SK-N-MC (cell line): ENCODE results near the gene PCK2.

Source experiments
- DNase-seq: peaks from one replicate; pipeline ENCODE4 v3.0.0-alpha.2; 2011; ENCODE audit warnings: low read depth, low spot score
- H3K27ac ChIP-seq: fragments of 200-600 bp; sonication (generic); 2 replicates; pipeline ENCODE4 v1.5.1; 2016; ENCODE audit warnings: mixed run types
- H3K36me3 ChIP-seq: fragments of 200-600 bp; sonication (generic); 2 replicates; pipeline ENCODE4 v1.6.1; 2017; ENCODE audit warnings: antibody characterized with exemption, low read length, mixed read lengths; ENCODE audit not compliant: insufficient read depth
- H3K4me3 ChIP-seq: fragments of 200-600 bp; sonication (generic); 2 replicates; pipeline ENCODE4 v1.5.1; 2016
- H3K9ac ChIP-seq: fragments of 200-600 bp; sonication (generic); 2 replicates; pipeline ENCODE4 v1.8.0; 2017; ENCODE audit warnings: mixed run types, mixed read lengths; ENCODE audit not compliant: insufficient read length
- H3K9me3 ChIP-seq: fragments of 200-600 bp; sonication (generic); 2 replicates; pipeline ENCODE4 v1.6.1; 2017; ENCODE audit warnings: low read depth, mild to moderate bottlenecking, antibody characterized with exemption, low read length, moderate library complexity, mixed read lengths
- EZH2 ChIP-seq: fragments of 200-600 bp; sonication (generic); IDR thresholded peaks from one replicate; pipeline ENCODE4 v1.6.1; 2017; ENCODE audit warnings: antibody characterized with exemption
- FOXP2 ChIP-seq: optimal IDR thresholded peaks from 2 replicates; pipeline ENCODE3; 2011; ENCODE audit warnings: mild to moderate bottlenecking, moderate library complexity; ENCODE audit not compliant: insufficient read depth; ENCODE audit errors: extremely low read length, control extremely low read depth
- POLR2AphosphoS5 ChIP-seq: IDR thresholded peaks from 2 replicates; pipeline ENCODE4 v1.6.1; 2012; ENCODE audit warnings: mild to moderate bottlenecking, low read depth, low read length, borderline replicate concordance

PCK2 gene

GRCh38 chr14:24054324-24054641 lies 39.8 kb upstream of the PCK2 start:
- H3K9ac ChIP-seq = no peak overlapping the region
- TF ChIP-seq FOXP2 = no peak
- TF ChIP-seq EZH2 = no peak
- no peak for TF ChIP-seq POLR2AphosphoS5
- no peaks in the 10 kb centered on the region for H3K9me3 ChIP-seq
- no peak overlapping the region for H3K27ac ChIP-seq
- H3K4me3 ChIP-seq = no peak overlapping the region
- no peaks in the 10 kb centered on the region for H3K36me3 ChIP-seq
- no peak for DNase-seq

DNA sequence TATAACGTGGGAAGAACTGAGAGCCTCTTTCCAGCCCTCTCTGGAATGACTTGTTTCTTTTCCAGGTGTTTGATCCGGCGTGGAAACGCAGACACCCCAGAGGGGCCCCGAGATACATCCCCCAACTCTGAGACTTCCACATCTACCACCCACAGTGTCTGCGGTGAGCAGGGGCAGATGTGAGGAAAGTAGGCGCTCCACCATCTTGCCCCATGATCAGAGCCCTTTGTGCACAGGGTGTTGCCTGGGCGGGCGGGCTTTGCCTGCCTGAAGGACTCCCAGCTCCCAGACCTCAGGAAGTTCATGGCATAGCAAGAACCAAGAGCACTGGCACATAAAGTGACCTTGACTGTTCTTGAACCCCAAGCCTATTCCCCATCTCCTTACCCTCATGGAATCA lies 39.5 kb upstream of the PCK2 start:
- no peak overlapping the region for H3K27ac ChIP-seq
- no peak overlapping the region for H3K9ac ChIP-seq
- no peak overlapping the region for H3K4me3 ChIP-seq
- DNase-seq = no peak
- TF ChIP-seq EZH2 (no peak), POLR2AphosphoS5 (no peak), FOXP2 (no peak)
- H3K36me3 ChIP-seq = no peaks in the 10 kb centered on the region
- H3K9me3 ChIP-seq = no peaks in the 10 kb centered on the region

- H3K27ac ChIP-seq = no peak overlapping the region
- TF ChIP-seq POLR2AphosphoS5 (no peak), EZH2 (no peak)
- no peak for DNase-seq
- no peak overlapping the region for H3K4me3 ChIP-seq
- no peaks in the 10 kb centered on the region for H3K9me3 ChIP-seq
- no peaks in the 10 kb centered on the region for H3K36me3 ChIP-seq
- H3K9ac ChIP-seq = no peak overlapping the region
These were observed 37.9 kb upstream of the PCK2 start for GRCh38 chr14:24055971-24056799.

- H3K9ac ChIP-seq = no peak overlapping the region
- H3K9me3 ChIP-seq = no peaks in the 10 kb centered on the region
- H3K36me3 ChIP-seq = no peaks in the 10 kb centered on the region
- DNase-seq = no peak
- TF ChIP-seq FOXP2 (no peak), POLR2AphosphoS5 (no peak), EZH2 (no peak)
- no peak overlapping the region for H3K4me3 ChIP-seq
- no peak overlapping the region for H3K27ac ChIP-seq
These were observed 37.3 kb upstream of the PCK2 start for GRCh38 chr14:24056800-24057184.

DNA sequence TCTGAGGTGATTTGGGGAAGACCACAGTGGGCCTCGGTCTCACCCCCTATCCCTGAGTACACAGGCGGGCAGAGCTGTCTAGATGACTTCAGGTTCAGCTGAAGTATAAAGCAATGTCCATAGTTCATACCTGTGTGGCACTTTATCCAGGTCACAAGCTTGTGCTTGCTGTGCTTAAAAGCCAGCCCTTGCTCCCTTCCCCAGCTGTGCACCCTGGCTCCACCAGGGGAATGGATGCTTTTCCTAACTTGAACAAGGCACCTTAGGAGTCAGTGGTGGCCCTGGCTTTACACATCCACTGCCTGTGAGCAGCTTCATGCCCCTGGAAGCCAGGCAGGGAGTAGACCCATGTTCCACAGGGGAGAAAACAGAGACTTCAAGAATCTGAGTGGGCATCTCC lies 36.8 kb upstream of the PCK2 start:
- DNase-seq = no peak
- no peak for TF ChIP-seq FOXP2
- no peak for TF ChIP-seq POLR2AphosphoS5
- no peak for TF ChIP-seq EZH2
- Histone ChIP-seq H3K4me3 (no peak overlapping the region), H3K9ac (no peak overlapping the region), H3K9me3 (no peaks in the 10 kb centered on the region), H3K36me3 (no peaks in the 10 kb centered on the region), H3K27ac (no peak overlapping the region)

DNA sequence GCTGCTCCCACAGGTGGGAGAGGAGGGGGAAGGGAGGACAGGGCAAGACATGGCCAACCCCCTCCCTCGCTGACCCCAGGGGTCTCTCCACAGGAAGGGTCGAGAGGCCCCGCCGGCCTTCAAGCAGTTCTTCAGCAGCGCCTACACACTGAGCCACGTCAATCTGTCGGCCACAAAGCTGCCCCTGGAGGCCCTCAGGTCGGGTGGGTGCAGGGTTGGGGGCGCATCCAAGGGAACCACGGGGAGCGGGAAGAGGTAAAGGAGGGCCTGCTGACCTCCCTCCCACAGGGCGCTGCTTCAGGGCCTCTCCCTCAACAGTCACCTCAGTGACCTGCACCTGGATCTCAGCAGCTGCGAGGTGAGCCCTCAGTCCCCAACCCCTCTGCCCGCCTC lies 36.2 kb upstream of the PCK2 start:
- H3K27ac ChIP-seq = no peak overlapping the region
- no peak for TF ChIP-seq FOXP2
- TF ChIP-seq EZH2 = no peak
- no peak for TF ChIP-seq POLR2AphosphoS5
- H3K9ac ChIP-seq = no peak overlapping the region
- no peak overlapping the region for H3K4me3 ChIP-seq
- no peak for DNase-seq
- no peaks in the 10 kb centered on the region for H3K9me3 ChIP-seq
- no peaks in the 10 kb centered on the region for H3K36me3 ChIP-seq

- H3K36me3 ChIP-seq = no peaks in the 10 kb centered on the region
- no peak overlapping the region for H3K4me3 ChIP-seq
- no peaks in the 10 kb centered on the region for H3K9me3 ChIP-seq
- no peak for TF ChIP-seq EZH2
- TF ChIP-seq POLR2AphosphoS5 = no peak
- TF ChIP-seq FOXP2 = no peak
- H3K9ac ChIP-seq = no peak overlapping the region
- peak; percentile 26 for DNase-seq
- H3K27ac ChIP-seq = no peak overlapping the region
These were observed 35.7 kb upstream of the PCK2 start for GRCh38 chr14:24058260-24058950.

DNA sequence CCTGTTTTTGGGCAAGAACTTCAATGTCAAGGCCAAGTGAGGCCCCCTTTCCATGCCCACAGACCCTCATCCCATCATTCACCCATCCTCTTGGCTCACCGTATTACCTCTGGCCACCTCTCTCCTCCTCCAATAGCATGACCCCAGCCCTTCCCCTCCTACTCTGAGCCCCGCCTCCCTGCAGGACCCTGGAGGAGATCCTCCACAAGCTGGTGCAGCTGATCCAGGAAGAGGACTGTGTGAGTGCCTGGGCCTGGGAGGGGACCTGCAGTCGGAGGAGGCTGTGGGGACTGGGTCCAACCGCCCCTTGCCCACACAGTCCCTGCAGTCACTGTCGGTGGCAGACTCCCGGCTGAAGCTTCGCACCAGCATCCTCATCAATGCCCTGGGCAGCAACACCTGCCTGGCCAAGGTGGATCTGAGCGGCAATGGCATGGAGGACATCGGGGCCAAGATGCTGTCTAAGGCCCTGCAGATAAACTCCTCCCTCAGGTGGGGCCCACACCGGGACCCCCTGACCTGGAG lies 35.1 kb upstream of the PCK2 start:
- Histone ChIP-seq H3K36me3 (no peaks in the 10 kb centered on the region), H3K9ac (no peak overlapping the region), H3K4me3 (no peak overlapping the region), H3K27ac (no peak overlapping the region), H3K9me3 (no peaks in the 10 kb centered on the region)
- DNase-seq = no peak
- TF ChIP-seq FOXP2 (no peak), POLR2AphosphoS5 (no peak), EZH2 (no peak)
